ENCODE results near the gene PCBP3. TPM values are rescaled to one million over a fixed set of nuclear protein-coding genes. Genes with fewer than 3 reads are reported as not detected.
A peak's percentile ranks its signal among the peaks of the same experiment; 100 is the strongest.

PCBP3 gene
- total RNA-seq, 4 donors from 2014 or later, result 0.99 to 7.0 (median 2.5) TPM; not detected in 1

- WGBS, 2 donors, result 42 to 59% methylated on average over 18 of the region's 18 CpGs
- no peak for TF ChIP-seq POLR2A (IDR thresholded peaks at IDR 0.05)
- TF ChIP-seq CTCF (IDR thresholded peaks at IDR 0.05), result no peak
- no peak for DNase-seq (ENCODE audit: low spot score in 2 of 2)
- intact Hi-C loops (cut with DNase I; ENCODE audit: low total_unique reads), result no loop called here
- no peak overlapping the region for H3K4me3 ChIP-seq (ENCODE audit: low read depth, poor library complexity, severe bottlenecking)
These were observed 8.9 kb upstream of the PCBP3 start for GRCh38 chr21:45634511-45635183.

GRCh38 chr21:45635271-45636151 is 8.0 kb upstream of the PCBP3 start:
- 65 to 90% methylated on average over 7 of the region's 7 CpGs for WGBS, 2 donors
- H3K4me3 ChIP-seq (ENCODE audit: low read depth, poor library complexity, severe bottlenecking), result no peak overlapping the region
- TF ChIP-seq CTCF (IDR thresholded peaks at IDR 0.05) (peak in 1 of 3 donors; percentile 23), POLR2A (IDR thresholded peaks at IDR 0.05) (no peak)
- no peak for DNase-seq (ENCODE audit: low spot score in 2 of 2)
- intact Hi-C loops (cut with DNase I; ENCODE audit: low total_unique reads), result no loop called here

GRCh38 chr21:45636459-45636858 is 7.1 kb upstream of the PCBP3 start:
- 84 to 87% methylated on average over 3 of the region's 3 CpGs for WGBS, 2 donors
- no peak for TF ChIP-seq POLR2A (IDR thresholded peaks at IDR 0.05)
- TF ChIP-seq CTCF (IDR thresholded peaks at IDR 0.05), result peak in 1 of 3 donors; percentile 13
- H3K4me3 ChIP-seq (ENCODE audit: low read depth, poor library complexity, severe bottlenecking), result no peak overlapping the region
- intact Hi-C loops (cut with DNase I; ENCODE audit: low total_unique reads), result no loop called here
- no peak for DNase-seq (ENCODE audit: low spot score in 2 of 2)

- no peak for TF ChIP-seq POLR2A (IDR thresholded peaks at IDR 0.05)
- no peak for DNase-seq (ENCODE audit: low spot score in 2 of 2)
- no peak overlapping the region for H3K4me3 ChIP-seq (ENCODE audit: low read depth, poor library complexity, severe bottlenecking)
- intact Hi-C loops (cut with DNase I; ENCODE audit: low total_unique reads), result no loop called here
- whole genome bisulfite sequencing, 2 donors, result 50 to 54% methylated on average over 16 to 20 of the region's 33 CpGs
These were observed 6.4 kb upstream of the PCBP3 start for GRCh38 chr21:45636951-45637646.

GRCh38 chr21:45637883-45638282 is 5.6 kb upstream of the PCBP3 start:
- TF ChIP-seq CTCF (IDR thresholded peaks at IDR 0.05), result no peak
- TF ChIP-seq POLR2A (IDR thresholded peaks at IDR 0.05), result no peak
- no peak overlapping the region for H3K4me3 ChIP-seq (ENCODE audit: low read depth, poor library complexity, severe bottlenecking)
- DNase-seq (ENCODE audit: low spot score in 2 of 2), result no peak
- 41 to 59% methylated on average over 9 of the region's 13 CpGs for WGBS, 2 donors
- intact Hi-C loops (cut with DNase I; ENCODE audit: low total_unique reads), result no loop called here

- intact Hi-C loops (cut with DNase I; ENCODE audit: low total_unique reads), result no loop called here
- no peak for TF ChIP-seq POLR2A (IDR thresholded peaks at IDR 0.05)
- no peak for TF ChIP-seq CTCF (IDR thresholded peaks at IDR 0.05)
- no peak for DNase-seq (ENCODE audit: low spot score in 2 of 2)
- WGBS, 2 donors, result 33 to 41% methylated on average over 8 of the region's 8 CpGs
- no peak overlapping the region for H3K4me3 ChIP-seq (ENCODE audit: low read depth, poor library complexity, severe bottlenecking)
These were observed 4.8 kb upstream of the PCBP3 start for GRCh38 chr21:45638707-45639106.

Measured in lower leg skin (tissue), 4 donors.